Prostate gland (tissue), 2 donors: Measurements from ENCODE around the gene SIM1. TPM values are rescaled to one million over a fixed set of nuclear protein-coding genes. Genes with fewer than 3 reads are reported as not detected.

Experiments
- DNase-seq: peaks from one replicate; pipeline ENCODE4 v3.0.0-alpha.2; 2019; ENCODE audit warnings: low spot score
- H3K27ac ChIP-seq, 2 donors: fragments of 200-600 bp; sonication (generic); 2 replicates each; pipeline ENCODE4 v1.5.1; 2017 to 2019
- H3K27me3 ChIP-seq: fragments of 200-600 bp; sonication (generic); replicated peaks from 2 replicates; pipeline ENCODE4 v1.5.1; 2019; ENCODE audit not compliant: insufficient read depth
- H3K36me3 ChIP-seq, 2 donors: fragments of 200-600 bp; sonication (generic); 1 replicate in 1 of 2; 2 replicates in 1 of 2; pipeline versions ENCODE4 v1.5.1 to v1.8.1; 2017 to 2019
- H3K4me1 ChIP-seq: fragments of 200-600 bp; sonication (generic); replicated peaks from 2 replicates; pipeline ENCODE4 v1.5.1; 2019
- H3K4me3 ChIP-seq, 2 donors: fragments of 200-600 bp; sonication (generic); 2 replicates each; pipeline ENCODE4 v1.5.1; 2017 to 2019
- H3K9me3 ChIP-seq: fragments of 200-600 bp; sonication (generic); 2 replicates; pipeline ENCODE4 v1.5.1; 2017
- CTCF ChIP-seq, 4 experiments: fragments of 200-600 bp in 2 of 4; fragments of 450-650 bp in 2 of 4; sonication (generic) in 2 of 4; IDR thresholded peaks; 1 replicate in 3 of 4; 2 replicates in 1 of 4; pipeline ENCODE4 v1.5.1; 2016 to 2019; ENCODE audit warnings: antibody characterized with exemption in 4 of 4, mild to moderate bottlenecking in 2 of 4, moderate library complexity in 2 of 4
- POLR2A ChIP-seq: fragments of 450-650 bp; IDR thresholded peaks from one replicate; pipeline ENCODE4 v1.6.1; 2016; ENCODE audit warnings: antibody characterized with exemption, mild to moderate bottlenecking
- POLR2AphosphoS5 ChIP-seq: sonication (generic); formaldehyde crosslinking; IDR thresholded peaks from one replicate; pipeline ENCODE4 v1.6.1; 2017; ENCODE audit warnings: antibody characterized with exemption
- WGBS: methylation state at CpG from one replicate; pipeline ENCODE4 v1.1.5; 2018; 5-methylcytosine and 5-hydroxymethylcytosine counted together
- intact Hi-C: fragments of 100-400 bp; cut with DNase I; formaldehyde crosslinking; loops from one replicate; pipeline ENCODE4 v1.14.2; 2022
- total RNA-seq, 2 donors: library from RNA; depleted of rRNA; stranded (reverse); fragments of >200 nt; gene quantifications; one replicate each; pipeline ENCODE4 v1.1.0, GENCODE V29; 2016

The SIM1 gene
- total RNA-seq, 2 donors from 2014 or later = 0.85 TPM; not detected in 1

DNA sequence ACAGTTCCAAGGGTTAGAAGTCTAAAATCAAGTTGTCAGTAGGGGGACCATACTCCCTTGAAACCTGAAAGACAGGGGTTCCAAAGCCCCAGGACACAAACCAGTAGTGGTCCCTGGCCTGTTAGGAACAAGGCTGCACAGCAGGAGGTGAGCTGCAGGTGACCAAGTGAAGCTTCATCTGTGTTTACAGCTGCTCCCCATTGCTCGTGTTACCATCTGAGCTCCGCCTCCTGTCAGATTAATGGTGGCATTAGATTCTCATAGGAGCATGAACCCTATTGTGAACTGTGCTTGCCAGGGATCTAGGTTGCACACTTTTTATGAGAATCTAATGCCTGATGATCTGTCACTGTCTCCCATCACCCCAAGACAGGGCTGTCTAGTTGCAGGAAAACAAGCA is 25.3 kb upstream of the SIM1 start:
- Histone ChIP-seq H3K4me3 (no peak overlapping the region), H3K27me3 (no peaks in the 10 kb centered on the region), H3K4me1 (no peaks in the 10 kb centered on the region), H3K27ac (no peak overlapping the region), H3K9me3 (no peaks in the 10 kb centered on the region), H3K36me3 (no peaks in the 10 kb centered on the region)
- DNase-seq = no peak
- TF ChIP-seq POLR2A (no peak), POLR2AphosphoS5 (no peak), CTCF (IDR thresholded peaks at IDR 0.05) (no peak)
- intact Hi-C loops = no loop called here
- 85% methylated on average over 2 of the region's 2 CpGs for WGBS

DNA sequence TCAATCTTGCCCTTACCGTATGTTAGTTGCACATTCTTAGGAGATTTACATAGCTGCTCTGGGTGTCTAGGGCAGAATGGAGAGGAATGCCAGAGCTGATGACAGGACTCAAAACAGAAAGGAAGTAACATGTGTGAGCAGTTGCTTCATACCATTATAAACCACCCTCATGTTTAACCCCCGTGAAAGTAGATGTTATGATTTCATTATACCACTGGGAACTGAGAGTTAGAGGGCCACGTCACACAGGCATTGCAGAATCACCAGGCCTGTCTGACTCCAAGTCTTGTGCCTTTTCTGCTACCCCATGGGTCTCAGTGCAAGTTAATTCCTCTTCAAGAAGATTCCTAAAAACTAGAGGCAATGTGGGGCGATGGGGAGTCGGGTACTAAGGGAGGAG is 23.5 kb upstream of the SIM1 start:
- intact Hi-C loops = no loop called here
- Histone ChIP-seq H3K27me3 (no peaks in the 10 kb centered on the region), H3K27ac (no peak overlapping the region), H3K4me1 (no peaks in the 10 kb centered on the region), H3K9me3 (no peaks in the 10 kb centered on the region), H3K36me3 (no peaks in the 10 kb centered on the region), H3K4me3 (no peak overlapping the region)
- WGBS = 87% methylated on average over 5 of the region's 5 CpGs
- no peak for DNase-seq
- no peak for TF ChIP-seq POLR2A
- no peak for TF ChIP-seq CTCF (IDR thresholded peaks at IDR 0.05)
- TF ChIP-seq POLR2AphosphoS5 = no peak

- 93% methylated on average over 2 of the region's 2 CpGs for WGBS
- Histone ChIP-seq H3K27ac (no peak overlapping the region), H3K27me3 (no peaks in the 10 kb centered on the region), H3K9me3 (no peaks in the 10 kb centered on the region), H3K4me1 (no peaks in the 10 kb centered on the region), H3K4me3 (no peak overlapping the region), H3K36me3 (no peaks in the 10 kb centered on the region)
- TF ChIP-seq POLR2A (no peak), POLR2AphosphoS5 (no peak), CTCF (IDR thresholded peaks at IDR 0.05) (no peak)
- DNase-seq = no peak
- intact Hi-C loops = no loop called here
Observed at GRCh38 chr6:100487638-100488037, 22.9 kb upstream of the SIM1 start.

GRCh38 chr6:100485268-100485667 is 20.5 kb upstream of the SIM1 start:
- Histone ChIP-seq H3K27me3 (no peaks in the 10 kb centered on the region), H3K27ac (no peak overlapping the region)
- intact Hi-C loops = no loop called here

More at GRCh38 chr6:100485268-100485667, 20.5 kb upstream of the SIM1 start:
- no peaks in the 10 kb centered on the region for H3K4me1 ChIP-seq
- no peaks in the 10 kb centered on the region for H3K36me3 ChIP-seq
- no peaks in the 10 kb centered on the region for H3K9me3 ChIP-seq
- TF ChIP-seq CTCF (IDR thresholded peaks at IDR 0.05) (no peak), POLR2A (no peak), POLR2AphosphoS5 (no peak)
- no peak for DNase-seq
- H3K4me3 ChIP-seq = no peak overlapping the region
